ENCODE results near the gene ANAPC13.

DNA sequence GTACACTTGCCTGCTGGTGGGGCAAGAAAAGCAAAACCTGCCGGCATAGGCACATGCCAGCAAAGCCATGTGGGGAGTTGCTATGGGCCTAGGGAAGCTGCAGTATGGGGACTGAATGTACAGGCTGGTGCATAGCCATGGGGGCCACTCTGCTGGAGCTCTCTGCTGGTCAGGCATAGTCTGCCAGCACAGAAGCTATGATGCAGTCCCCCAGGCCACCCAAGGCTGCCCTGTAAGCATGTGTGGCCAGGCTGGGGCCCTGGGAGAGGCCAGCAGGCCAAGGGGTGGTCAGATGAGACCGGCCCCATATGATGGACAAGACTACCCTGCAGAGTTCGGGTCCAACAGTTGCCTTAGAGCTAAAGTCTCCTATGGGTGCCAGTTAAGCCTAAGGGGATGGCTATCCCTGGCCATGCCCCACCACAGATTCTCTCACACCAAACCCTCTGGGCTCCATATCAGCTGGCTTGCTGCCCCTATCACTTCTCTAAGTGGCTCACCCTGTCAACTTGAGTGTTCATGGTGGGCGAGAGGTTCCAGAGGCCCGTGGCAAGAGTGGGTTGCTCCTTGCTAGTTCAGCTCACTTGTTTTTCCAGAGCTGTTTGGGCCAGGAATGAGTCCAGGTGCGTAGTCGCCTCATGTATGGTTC lies 41.9 kb upstream of the ANAPC13 start:
- TF ChIP-seq, protein P1, sequence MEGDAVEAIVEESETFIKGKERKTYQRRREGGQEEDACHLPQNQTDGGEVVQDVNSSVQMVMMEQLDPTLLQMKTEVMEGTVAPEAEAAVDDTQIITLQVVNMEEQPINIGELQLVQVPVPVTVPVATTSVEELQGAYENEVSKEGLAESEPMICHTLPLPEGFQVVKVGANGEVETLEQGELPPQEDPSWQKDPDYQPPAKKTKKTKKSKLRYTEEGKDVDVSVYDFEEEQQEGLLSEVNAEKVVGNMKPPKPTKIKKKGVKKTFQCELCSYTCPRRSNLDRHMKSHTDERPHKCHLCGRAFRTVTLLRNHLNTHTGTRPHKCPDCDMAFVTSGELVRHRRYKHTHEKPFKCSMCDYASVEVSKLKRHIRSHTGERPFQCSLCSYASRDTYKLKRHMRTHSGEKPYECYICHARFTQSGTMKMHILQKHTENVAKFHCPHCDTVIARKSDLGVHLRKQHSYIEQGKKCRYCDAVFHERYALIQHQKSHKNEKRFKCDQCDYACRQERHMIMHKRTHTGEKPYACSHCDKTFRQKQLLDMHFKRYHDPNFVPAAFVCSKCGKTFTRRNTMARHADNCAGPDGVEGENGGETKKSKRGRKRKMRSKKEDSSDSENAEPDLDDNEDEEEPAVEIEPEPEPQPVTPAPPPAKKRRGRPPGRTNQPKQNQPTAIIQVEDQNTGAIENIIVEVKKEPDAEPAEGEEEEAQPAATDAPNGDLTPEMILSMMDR (IDR thresholded peaks at IDR 0.05; ENCODE audit: insufficient read depth, low read length, poor library complexity, severe bottlenecking): no peak
- no peak for TF ChIP-seq EZH2phosphoT487 (conservative IDR thresholded peaks at IDR 0.05; ENCODE audit: low read length)
